ENCODE results near the gene RECQL5. TPM values are rescaled to one million over a fixed set of nuclear protein-coding genes. Genes with fewer than 3 reads are reported as not detected.

The RECQL5 gene
- polyA plus RNA-seq, 1 of the 3 experiments (the other 2 are of a cell fraction), result 25.3 TPM

DNA sequence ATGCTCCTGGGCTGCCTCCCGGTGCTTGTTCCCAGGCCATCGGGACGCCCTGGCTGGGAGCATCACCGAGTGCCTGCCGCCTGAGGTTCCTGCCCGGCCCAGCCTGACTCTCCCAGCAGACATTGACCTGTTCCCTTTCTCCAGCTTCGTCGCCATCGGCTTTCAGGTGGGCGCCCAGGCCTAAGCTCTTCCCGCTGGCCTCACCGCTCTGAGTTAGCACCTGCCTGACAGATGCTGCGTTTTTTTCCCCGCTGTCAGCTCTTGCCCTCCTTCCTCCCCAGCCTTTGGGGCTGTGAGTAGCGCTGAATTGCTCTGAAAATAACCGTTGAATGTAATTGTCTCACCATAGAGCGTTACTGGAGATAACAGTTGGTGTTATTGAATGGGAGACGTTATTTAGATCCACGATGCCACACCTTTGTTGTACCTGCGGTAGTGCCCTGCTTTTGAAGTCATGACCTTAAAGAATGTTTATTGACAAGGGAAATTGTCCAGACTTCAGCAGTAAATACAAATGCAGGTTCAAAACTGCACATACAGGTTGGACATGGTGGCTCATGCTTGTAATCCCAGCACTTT is 55.0 kb downstream of the RECQL5 start:
- Histone ChIP-seq H3K4me1 (ENCODE audit: control insufficient read depth in 1 of 2, insufficient read depth in 2 of 2, low read depth in 1 of 2, low read length in 1 of 2) (no peaks in the 10 kb centered on the region), H4K20me1 (ENCODE audit: insufficient read depth) (no peaks in the 10 kb centered on the region), H3K9ac (no peak overlapping the region), H3K36me3 (replicated peaks in 1 of 2; ENCODE audit: control insufficient read depth in 1 of 2, insufficient read depth in 2 of 2, low read length in 1 of 2) (no peaks in the 10 kb centered on the region), H3K4me3 (ENCODE audit: low read depth in 2 of 2, low read length in 1 of 2) (no peak overlapping the region), H3F3A (replicated peaks; ENCODE audit: insufficient read depth) (no peaks in the 10 kb centered on the region), H3K27ac (ENCODE audit: low read depth in 2 of 2, low read length in 1 of 2) (no peak overlapping the region), H3K9me2 (no peaks in the 10 kb centered on the region), H3K4me2 (no peak overlapping the region), H2AFZ (ENCODE audit: low read depth) (no peak overlapping the region), H3K9me3 (no peaks in the 10 kb centered on the region), H3K79me2 (ENCODE audit: insufficient read depth) (no peaks in the 10 kb centered on the region), H3K27me3 (ENCODE audit: insufficient read depth) (no peaks in the 10 kb centered on the region)
- POLR2A ChIA-PET, result interaction anchor here (0.8 to 1.0 kb wide), 2 partner anchors 10 to 179 kb away, joined by 3 read pairs; no protein-coding TSS in a partner anchor
- no peak for DNase-seq
- TF ChIP-seq TAF1 (IDR thresholded peaks at IDR 0.05; ENCODE audit: borderline replicate concordance, low read depth, low read length), result no peak
- no peak for TF ChIP-seq MXI1 (IDR thresholded peaks at IDR 0.05; ENCODE audit: low read depth, low read length)
- no peak for TF ChIP-seq NRF1 (IDR thresholded peaks at IDR 0.05; ENCODE audit: low read depth, low read length)
- TF ChIP-seq GATA2 (CRISPR knock-in tag; IDR thresholded peaks at IDR 0.05), result no peak
- TF ChIP-seq, protein P1, sequence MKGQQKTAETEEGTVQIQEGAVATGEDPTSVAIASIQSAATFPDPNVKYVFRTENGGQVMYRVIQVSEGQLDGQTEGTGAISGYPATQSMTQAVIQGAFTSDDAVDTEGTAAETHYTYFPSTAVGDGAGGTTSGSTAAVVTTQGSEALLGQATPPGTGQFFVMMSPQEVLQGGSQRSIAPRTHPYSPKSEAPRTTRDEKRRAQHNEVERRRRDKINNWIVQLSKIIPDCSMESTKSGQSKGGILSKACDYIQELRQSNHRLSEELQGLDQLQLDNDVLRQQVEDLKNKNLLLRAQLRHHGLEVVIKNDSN (IDR thresholded peaks at IDR 0.05; ENCODE audit: borderline replicate concordance, low read depth), result no peak
- TF ChIP-seq, protein P2, sequence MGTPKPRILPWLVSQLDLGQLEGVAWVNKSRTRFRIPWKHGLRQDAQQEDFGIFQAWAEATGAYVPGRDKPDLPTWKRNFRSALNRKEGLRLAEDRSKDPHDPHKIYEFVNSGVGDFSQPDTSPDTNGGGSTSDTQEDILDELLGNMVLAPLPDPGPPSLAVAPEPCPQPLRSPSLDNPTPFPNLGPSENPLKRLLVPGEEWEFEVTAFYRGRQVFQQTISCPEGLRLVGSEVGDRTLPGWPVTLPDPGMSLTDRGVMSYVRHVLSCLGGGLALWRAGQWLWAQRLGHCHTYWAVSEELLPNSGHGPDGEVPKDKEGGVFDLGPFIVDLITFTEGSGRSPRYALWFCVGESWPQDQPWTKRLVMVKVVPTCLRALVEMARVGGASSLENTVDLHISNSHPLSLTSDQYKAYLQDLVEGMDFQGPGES (IDR thresholded peaks at IDR 0.05; ENCODE audit: low read depth, low read length), result no peak
- TF ChIP-seq RFX5 (IDR thresholded peaks at IDR 0.05; ENCODE audit: low read length), result no peak
- TF ChIP-seq RXRA (IDR thresholded peaks at IDR 0.05; ENCODE audit: borderline replicate concordance, low read depth), result no peak
- TF ChIP-seq TCF12 (IDR thresholded peaks at IDR 0.05), result no peak
- TF ChIP-seq RAD21 (IDR thresholded peaks at IDR 0.05; ENCODE audit: low read length), result no peak
- TF ChIP-seq FOSL2 (IDR thresholded peaks at IDR 0.05; ENCODE audit: borderline replicate concordance, low read depth), result no peak
- TF ChIP-seq, protein P3, sequence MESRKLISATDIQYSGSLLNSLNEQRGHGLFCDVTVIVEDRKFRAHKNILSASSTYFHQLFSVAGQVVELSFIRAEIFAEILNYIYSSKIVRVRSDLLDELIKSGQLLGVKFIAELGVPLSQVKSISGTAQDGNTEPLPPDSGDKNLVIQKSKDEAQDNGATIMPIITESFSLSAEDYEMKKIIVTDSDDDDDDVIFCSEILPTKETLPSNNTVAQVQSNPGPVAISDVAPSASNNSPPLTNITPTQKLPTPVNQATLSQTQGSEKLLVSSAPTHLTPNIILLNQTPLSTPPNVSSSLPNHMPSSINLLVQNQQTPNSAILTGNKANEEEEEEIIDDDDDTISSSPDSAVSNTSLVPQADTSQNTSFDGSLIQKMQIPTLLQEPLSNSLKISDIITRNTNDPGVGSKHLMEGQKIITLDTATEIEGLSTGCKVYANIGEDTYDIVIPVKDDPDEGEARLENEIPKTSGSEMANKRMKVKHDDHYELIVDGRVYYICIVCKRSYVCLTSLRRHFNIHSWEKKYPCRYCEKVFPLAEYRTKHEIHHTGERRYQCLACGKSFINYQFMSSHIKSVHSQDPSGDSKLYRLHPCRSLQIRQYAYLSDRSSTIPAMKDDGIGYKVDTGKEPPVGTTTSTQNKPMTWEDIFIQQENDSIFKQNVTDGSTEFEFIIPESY (IDR thresholded peaks at IDR 0.05; ENCODE audit: borderline replicate concordance, low read depth), result no peak
- no peak for TF ChIP-seq EP300 (IDR thresholded peaks at IDR 0.05; ENCODE audit: borderline replicate concordance in 1 of 2, low read depth in 1 of 2, low read length in 1 of 2)
- TF ChIP-seq TEAD4 (IDR thresholded peaks at IDR 0.05; ENCODE audit: borderline replicate concordance, insufficient read depth), result no peak
- TF ChIP-seq CHD2 (IDR thresholded peaks at IDR 0.05; ENCODE audit: low read length, partially characterized antibody), result no peak
- TF ChIP-seq ELF1 (IDR thresholded peaks at IDR 0.05), result no peak
- TF ChIP-seq YY1 (IDR thresholded peaks at IDR 0.05; ENCODE audit: low read depth), result no peak
- TF ChIP-seq, protein P4, sequence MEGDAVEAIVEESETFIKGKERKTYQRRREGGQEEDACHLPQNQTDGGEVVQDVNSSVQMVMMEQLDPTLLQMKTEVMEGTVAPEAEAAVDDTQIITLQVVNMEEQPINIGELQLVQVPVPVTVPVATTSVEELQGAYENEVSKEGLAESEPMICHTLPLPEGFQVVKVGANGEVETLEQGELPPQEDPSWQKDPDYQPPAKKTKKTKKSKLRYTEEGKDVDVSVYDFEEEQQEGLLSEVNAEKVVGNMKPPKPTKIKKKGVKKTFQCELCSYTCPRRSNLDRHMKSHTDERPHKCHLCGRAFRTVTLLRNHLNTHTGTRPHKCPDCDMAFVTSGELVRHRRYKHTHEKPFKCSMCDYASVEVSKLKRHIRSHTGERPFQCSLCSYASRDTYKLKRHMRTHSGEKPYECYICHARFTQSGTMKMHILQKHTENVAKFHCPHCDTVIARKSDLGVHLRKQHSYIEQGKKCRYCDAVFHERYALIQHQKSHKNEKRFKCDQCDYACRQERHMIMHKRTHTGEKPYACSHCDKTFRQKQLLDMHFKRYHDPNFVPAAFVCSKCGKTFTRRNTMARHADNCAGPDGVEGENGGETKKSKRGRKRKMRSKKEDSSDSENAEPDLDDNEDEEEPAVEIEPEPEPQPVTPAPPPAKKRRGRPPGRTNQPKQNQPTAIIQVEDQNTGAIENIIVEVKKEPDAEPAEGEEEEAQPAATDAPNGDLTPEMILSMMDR (IDR thresholded peaks at IDR 0.05), result no peak
- WGBS (ENCODE audit: low lambda C conversion rate), result 83% methylated on average over 20 of the region's 20 CpGs
- CTCF ChIA-PET, result interaction anchor here (0.8 to 37.9 kb wide), 11 partner anchors 8 to 142 kb away, joined by 3 to 1189 read pairs (median 7); partner anchors contain the start of gene SMIM5
